Astrocyte of the cerebellum (primary cell): ENCODE data around the gene FNIP2.
"Not testable (repeated sequence)": the region's sequence is repeated elsewhere in the genome, so short reads cannot be mapped to it uniquely, and the experiment has no call there.

Source experiments
- DNase-seq: peaks from one replicate; pipeline ENCODE4 v3.0.0-alpha.2; 2011; ENCODE audit warnings: low read depth
- H3K4me3 ChIP-seq: 2 replicates; pipeline ENCODE4 v1.5.1; 2011; ENCODE audit warnings: mild to moderate bottlenecking, low read depth, low read length, moderate library complexity
- in situ Hi-C: cut with HindIII; loops from 2 replicates; pipeline ENCODE4 v1.10.0; 2017; ENCODE audit warnings: low sequenced_read_pairs
- TF ChIP-seq, protein P1 (sequence below): IDR thresholded peaks from 2 replicates; pipeline ENCODE4 v1.5.1; 2012; ENCODE audit warnings: low read length, low read depth, moderate library complexity, mild to moderate bottlenecking; ENCODE audit errors: missing control alignments

The FNIP2 gene

DNA sequence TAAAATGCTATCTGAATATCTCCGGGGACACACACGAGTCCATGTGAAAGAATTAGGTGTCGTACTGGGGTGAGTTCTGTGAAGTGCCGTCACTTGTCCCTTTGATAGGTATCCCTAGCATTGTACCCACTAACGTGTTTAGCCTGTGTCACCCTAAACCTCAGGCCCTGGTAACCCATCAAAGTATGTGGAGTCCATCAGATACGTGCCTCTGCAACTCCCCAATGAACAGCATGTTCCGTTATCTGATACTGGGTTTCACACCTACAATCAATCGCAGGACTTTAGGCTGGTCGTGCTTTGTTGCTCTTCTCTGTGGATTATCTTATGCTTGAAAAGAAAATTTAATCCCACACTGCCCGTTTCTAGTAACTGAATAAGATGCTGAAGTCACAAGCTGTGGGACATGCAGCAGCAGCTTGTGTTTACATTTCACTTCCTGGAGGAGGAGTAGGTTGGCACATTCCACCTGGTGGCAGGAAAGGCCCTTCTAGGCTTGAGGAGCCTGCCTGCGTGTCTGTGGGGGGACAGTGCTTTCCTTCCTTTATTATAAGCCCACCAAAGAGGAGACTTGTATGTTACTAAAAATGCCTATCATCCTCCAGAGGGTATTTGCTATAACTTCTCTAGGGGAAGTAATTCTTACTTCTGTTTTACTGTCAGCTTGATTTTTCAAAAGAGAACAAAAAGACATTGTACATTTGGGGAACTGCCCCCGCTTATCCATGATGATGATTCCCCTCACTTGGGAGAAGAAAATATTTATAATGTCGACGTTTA, 127.2 kb downstream of the FNIP2 start:
- H3K4me3 ChIP-seq = no peak overlapping the region
- in situ Hi-C loops = no loop called here
- TF ChIP-seq, protein P1, sequence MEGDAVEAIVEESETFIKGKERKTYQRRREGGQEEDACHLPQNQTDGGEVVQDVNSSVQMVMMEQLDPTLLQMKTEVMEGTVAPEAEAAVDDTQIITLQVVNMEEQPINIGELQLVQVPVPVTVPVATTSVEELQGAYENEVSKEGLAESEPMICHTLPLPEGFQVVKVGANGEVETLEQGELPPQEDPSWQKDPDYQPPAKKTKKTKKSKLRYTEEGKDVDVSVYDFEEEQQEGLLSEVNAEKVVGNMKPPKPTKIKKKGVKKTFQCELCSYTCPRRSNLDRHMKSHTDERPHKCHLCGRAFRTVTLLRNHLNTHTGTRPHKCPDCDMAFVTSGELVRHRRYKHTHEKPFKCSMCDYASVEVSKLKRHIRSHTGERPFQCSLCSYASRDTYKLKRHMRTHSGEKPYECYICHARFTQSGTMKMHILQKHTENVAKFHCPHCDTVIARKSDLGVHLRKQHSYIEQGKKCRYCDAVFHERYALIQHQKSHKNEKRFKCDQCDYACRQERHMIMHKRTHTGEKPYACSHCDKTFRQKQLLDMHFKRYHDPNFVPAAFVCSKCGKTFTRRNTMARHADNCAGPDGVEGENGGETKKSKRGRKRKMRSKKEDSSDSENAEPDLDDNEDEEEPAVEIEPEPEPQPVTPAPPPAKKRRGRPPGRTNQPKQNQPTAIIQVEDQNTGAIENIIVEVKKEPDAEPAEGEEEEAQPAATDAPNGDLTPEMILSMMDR = no peak
- no peak for DNase-seq

DNA sequence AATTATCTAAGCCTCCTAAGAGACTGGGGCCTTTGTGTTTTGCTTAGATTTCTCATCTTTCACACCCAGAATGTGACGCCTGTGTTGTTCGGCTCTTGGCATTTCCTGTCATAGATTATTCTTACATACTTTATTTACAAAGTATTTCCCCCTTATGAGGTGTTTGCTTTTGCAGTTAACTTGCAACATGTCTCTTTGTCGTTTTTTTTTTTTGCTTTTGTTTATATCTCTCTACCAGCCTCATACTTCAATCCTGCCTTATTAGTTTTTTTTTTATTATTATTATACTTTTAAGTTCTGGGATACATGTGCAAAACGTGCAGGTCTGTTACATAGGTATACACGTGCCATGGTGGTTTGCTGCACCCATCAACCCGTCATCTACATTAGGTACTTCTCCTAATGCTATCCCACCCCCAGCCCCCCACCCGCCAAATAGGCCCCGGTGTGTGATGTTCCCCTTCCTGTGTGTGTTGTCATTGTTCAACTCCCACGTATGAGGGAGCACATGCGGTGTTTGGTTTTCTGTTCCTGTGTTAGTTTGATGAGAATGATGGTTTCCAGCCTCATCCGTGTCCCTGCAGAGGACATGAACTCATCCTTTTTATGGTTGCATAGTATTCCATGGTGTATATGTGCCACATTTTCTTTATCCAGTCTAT, 127.9 kb downstream of the FNIP2 start:
- DNase-seq, in situ Hi-C loops, H3K4me3 ChIP-seq: not testable (repeated sequence)

DNA sequence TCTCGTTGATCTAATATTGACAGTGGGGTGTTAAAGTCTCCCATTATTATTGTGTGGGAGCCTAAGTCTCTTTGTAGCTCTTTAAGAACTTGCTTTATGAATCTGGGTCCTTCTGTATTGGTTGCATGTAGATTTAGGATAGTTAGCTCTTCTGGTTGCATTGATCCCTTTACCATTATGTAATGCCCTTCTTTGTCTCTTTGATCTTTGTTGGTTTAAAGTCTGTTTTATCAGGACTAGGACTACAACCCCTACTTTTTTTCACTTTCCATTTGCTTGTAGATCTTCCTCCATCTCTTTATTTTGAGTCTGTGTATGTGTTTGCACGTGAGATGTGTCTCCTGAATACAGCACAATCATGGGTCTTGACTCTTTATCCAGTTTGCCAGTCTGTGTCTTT, 131.6 kb downstream of the FNIP2 start:
- in situ Hi-C loops, H3K4me3 ChIP-seq, DNase-seq: not testable (repeated sequence)

DNA sequence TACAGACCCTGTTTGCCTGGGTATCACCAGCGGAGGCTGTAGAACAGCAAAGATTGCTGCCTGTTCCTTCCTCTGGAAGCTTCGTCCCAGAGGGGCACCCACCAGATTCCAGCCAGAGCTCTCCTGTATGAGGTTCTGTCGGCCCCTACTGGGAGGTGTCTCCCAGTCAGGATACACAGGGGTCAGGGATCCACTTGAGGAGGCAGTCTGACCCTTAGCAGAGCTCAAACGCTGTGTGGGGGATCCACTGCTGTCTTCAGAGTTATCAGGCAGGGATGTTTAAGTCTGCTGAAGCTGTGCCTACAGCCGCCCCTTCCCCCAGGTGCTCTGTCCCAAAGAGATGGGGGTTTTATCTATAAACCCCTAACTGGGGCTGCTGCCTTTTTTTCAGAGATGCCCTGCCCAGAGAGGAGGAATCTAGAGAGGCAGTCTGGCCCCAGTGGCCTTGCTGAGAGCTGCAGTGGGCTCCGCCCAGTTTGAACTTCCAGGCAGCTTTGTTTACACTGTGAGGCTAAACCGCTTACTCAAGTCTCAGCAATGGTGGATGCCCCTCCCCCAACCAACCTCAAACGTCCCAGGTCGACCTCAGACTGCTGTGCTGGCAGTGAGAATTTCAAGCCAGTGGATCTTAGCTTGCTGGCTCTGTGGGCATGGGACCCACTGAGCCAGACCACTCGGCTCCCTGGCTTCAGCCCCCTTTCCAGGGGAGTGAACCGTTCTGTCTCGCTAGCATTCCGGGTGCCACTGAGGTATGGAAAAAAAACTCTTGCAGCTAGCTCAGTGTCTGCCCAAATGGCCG, 133.7 kb downstream of the FNIP2 start:
- DNase-seq, H3K4me3 ChIP-seq, in situ Hi-C loops: not testable (repeated sequence)

DNA sequence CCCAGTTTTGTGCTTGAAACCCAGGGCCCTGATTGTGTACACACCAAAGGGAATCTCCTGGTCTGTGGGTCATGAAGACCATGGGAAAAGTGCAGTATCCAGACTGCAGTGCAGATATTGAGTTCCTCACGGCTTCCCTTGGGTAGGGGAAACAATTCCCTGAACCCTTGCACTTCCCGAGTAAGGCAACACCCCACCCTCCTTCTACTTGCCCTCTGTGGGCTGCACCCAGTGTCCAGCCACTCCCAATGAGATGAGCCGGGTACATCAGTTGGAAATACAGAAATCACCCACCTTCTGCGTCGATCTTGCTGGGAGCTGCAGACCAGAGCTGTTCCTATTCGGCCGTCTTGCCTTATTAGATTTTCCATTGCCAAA, 134.2 kb downstream of the FNIP2 start:
- TF ChIP-seq, protein P1 = no peak
- DNase-seq = no peak
- H3K4me3 ChIP-seq = no peak overlapping the region
- in situ Hi-C loops = no loop called here

DNA sequence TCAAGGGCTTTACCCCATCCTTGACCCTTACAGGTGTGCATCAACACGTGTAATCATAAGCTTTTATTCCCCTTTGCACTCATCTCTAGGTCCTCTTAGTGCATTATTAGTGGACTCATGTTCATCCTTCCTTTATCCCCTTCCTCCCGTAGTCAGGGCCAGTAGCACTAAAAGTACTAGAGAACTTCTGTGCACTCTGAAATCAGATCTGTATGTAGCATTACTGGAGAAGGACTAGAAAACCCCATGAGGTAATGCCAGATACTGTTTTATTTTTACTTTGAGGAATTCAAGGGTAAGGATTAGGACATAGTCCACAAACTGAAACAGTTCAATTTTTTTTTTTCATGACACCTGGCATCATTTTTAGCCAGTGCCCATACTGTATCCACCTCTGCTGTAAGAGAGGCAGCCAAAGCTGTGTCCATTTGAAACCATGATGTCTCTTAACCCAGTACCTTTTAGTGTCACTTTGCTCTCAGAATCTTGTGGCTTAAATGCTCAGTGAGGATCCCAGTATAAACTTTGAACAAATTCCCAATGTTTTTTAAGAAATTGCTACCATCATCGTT, 134.7 kb downstream of the FNIP2 start:
- in situ Hi-C loops = no loop called here
- TF ChIP-seq, protein P1 = no peak
- no peak for DNase-seq
- no peak overlapping the region for H3K4me3 ChIP-seq

DNA sequence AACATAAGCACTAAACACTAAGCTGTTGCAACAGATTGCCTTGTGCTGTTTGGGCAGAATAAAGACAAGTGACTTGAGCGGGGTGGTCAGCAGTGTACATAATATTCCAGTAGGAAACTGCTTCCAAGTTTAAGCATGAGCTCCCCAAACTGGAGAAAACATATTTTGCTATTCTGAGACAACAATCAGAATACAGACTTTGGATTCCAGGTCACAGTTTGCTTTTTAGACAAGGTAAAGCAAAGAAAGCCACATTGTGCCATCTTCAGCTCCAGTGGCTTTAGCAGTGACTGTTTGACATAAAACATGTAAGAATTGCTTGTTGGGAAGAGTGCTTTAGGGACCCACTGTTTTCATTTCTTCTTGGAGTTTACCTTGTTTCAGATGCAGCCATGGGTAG, 136.0 kb downstream of the FNIP2 start:
- no peak for DNase-seq
- no peak overlapping the region for H3K4me3 ChIP-seq
- TF ChIP-seq, protein P1 = no peak
- in situ Hi-C loops = no loop called here
